TTC549 (cell line): ENCODE measurements around the gene TBATA.

Experiments used
- FAIRE-seq: peaks from 2 replicates; lab custom pipeline; 2012; peaks lifted over from hg19 to GRCh38; lab: Jason Lieb, UNC

TBATA gene

GRCh38 chr10:70807556-70807955 is 22.4 kb upstream of the TBATA start:
- FAIRE-seq, result no peak

GRCh38 chr10:70806841-70807240 is 21.7 kb upstream of the TBATA start:
- FAIRE-seq, result no peak

- FAIRE-seq, result no peak
Measured at GRCh38 chr10:70805619-70806215, 20.5 kb upstream of the TBATA start.

GRCh38 chr10:70804421-70804808 is 19.2 kb upstream of the TBATA start:
- no peak for FAIRE-seq

GRCh38 chr10:70803775-70804420 is 18.7 kb upstream of the TBATA start:
- no peak for FAIRE-seq

- FAIRE-seq, result no peak
Measured at GRCh38 chr10:70801854-70802253, 16.7 kb upstream of the TBATA start.

- FAIRE-seq, result no peak
Measured at GRCh38 chr10:70799124-70799523, 13.9 kb upstream of the TBATA start.

GRCh38 chr10:70797840-70798239 is 12.7 kb upstream of the TBATA start:
- FAIRE-seq, result no peak

- FAIRE-seq, result no peak
Measured at GRCh38 chr10:70795613-70796012, 10.4 kb upstream of the TBATA start.

- FAIRE-seq, result no peak
Measured at GRCh38 chr10:70791386-70792039, 6.3 kb upstream of the TBATA start.

- no peak for FAIRE-seq
Measured at GRCh38 chr10:70786799-70787415, 1.7 kb upstream of the TBATA start.

GRCh38 chr10:70784471-70784870 is 706 bp downstream of the TBATA start:
- FAIRE-seq, result no peak

- no peak for FAIRE-seq
Measured at GRCh38 chr10:70784016-70784415, 1.2 kb downstream of the TBATA start.

- FAIRE-seq, result no peak
Measured at GRCh38 chr10:70782746-70783680, 2.2 kb downstream of the TBATA start.

- FAIRE-seq, result no peak
Measured at GRCh38 chr10:70782086-70782745, 3.0 kb downstream of the TBATA start.

- FAIRE-seq, result no peak
Measured at GRCh38 chr10:70781461-70782051, 3.6 kb downstream of the TBATA start.

GRCh38 chr10:70780772-70781171 is 4.4 kb downstream of the TBATA start:
- FAIRE-seq, result no peak

GRCh38 chr10:70780370-70780760 is 4.8 kb downstream of the TBATA start:
- no peak for FAIRE-seq

- FAIRE-seq, result no peak
Measured at GRCh38 chr10:70779511-70780369, 5.4 kb downstream of the TBATA start.

- no peak for FAIRE-seq
Measured at GRCh38 chr10:70779088-70779487, 6.1 kb downstream of the TBATA start.
